Activated CD8-positive, alpha-beta memory T cell treated with anti-CD3 and anti-CD28 coated beads, Interleukin-2, amount 50 U/mL, for 48 hours (primary cell): ENCODE measurements around the gene CRELD2.

Source experiments
- DNase-seq: peaks from one replicate; pipeline ENCODE4 v3.0.0-alpha.2; 2020

The CRELD2 gene

GRCh38 chr22:49917974-49918910 lies at the start of gene CRELD2, which contains the start of gene ALG12:
CRELD2 (plus strand) TSS chr22:49918634; CDS start chr22:49918770, 136 bp downstream.
ALG12 (minus strand) TSS chr22:49918438; CDS start chr22:49913765, 4,673 bp downstream.
- peak; percentile 98 for DNase-seq

GRCh38 chr22:49869086-49869830 lies 49.2 kb upstream of the CRELD2 start:
- DNase-seq: no peak

- no peak for DNase-seq
Measured at GRCh38 chr22:49869845-49870712, 48.4 kb upstream of the CRELD2 start.

- DNase-seq: no peak
Measured at GRCh38 chr22:49871482-49871881, 47.0 kb upstream of the CRELD2 start.

- no peak for DNase-seq
Measured at GRCh38 chr22:49872347-49872746, 46.1 kb upstream of the CRELD2 start.

- DNase-seq: no peak
Measured at GRCh38 chr22:49873228-49873940, 45.0 kb upstream of the CRELD2 start.

- no peak for DNase-seq
Measured at GRCh38 chr22:49877642-49878041, 40.8 kb upstream of the CRELD2 start.

- no peak for DNase-seq
Measured at GRCh38 chr22:49878206-49878605, 40.2 kb upstream of the CRELD2 start.

- no peak for DNase-seq
Measured at GRCh38 chr22:49879871-49880270, 38.6 kb upstream of the CRELD2 start.

- DNase-seq: no peak
Measured at GRCh38 chr22:49880281-49880680, 38.2 kb upstream of the CRELD2 start.

GRCh38 chr22:49881856-49882255 lies 36.6 kb upstream of the CRELD2 start:
- no peak for DNase-seq

- DNase-seq: no peak
Measured at GRCh38 chr22:49882519-49883293, 35.7 kb upstream of the CRELD2 start.

- no peak for DNase-seq
Measured at GRCh38 chr22:49883294-49883640, 35.2 kb upstream of the CRELD2 start.

GRCh38 chr22:49884075-49884474 lies 34.4 kb upstream of the CRELD2 start:
- DNase-seq: no peak

- no peak for DNase-seq
Measured at GRCh38 chr22:49884503-49885260, 33.8 kb upstream of the CRELD2 start.

- DNase-seq: no peak
Measured at GRCh38 chr22:49885281-49885680, 33.2 kb upstream of the CRELD2 start.

- no peak for DNase-seq
Measured at GRCh38 chr22:49885881-49886280, 32.6 kb upstream of the CRELD2 start.

- DNase-seq: no peak
Measured at GRCh38 chr22:49886346-49887063, 31.9 kb upstream of the CRELD2 start.

- no peak for DNase-seq
Measured at GRCh38 chr22:49887064-49887451, 31.4 kb upstream of the CRELD2 start.

- no peak for DNase-seq
Measured at GRCh38 chr22:49887702-49888101, 30.7 kb upstream of the CRELD2 start.
